Right ventricle myocardium inferior (tissue), 1 donor: ENCODE results near the gene OPCML. TPM values are rescaled to one million over a fixed set of nuclear protein-coding genes. Genes with fewer than 3 reads are reported as not detected.

ENCODE experiments used
- ATAC-seq: fragments of 200-7000 bp; cut with Tn5 transposase; one replicate; pipeline ENCODE4 v1.9.1; 2020; ENCODE audit warnings: mild to moderate bottlenecking, moderate library complexity
- DNase-seq: peaks from one replicate; pipeline ENCODE4 v3.0.0; 2021; ENCODE audit errors: missing footprints
- intact Hi-C: fragments of 100-400 bp; cut with DNase I; formaldehyde crosslinking; loops from one replicate; pipeline ENCODE4 v1.11.0; 2022
- long read RNA-seq: library from polyadenylated mRNA; unstranded; transcript quantifications from one replicate; pipeline ENCODE4 v2.0.0, GENCODE V29; 2021
- total RNA-seq: library from RNA; stranded (reverse); fragmentation: NEBNext Ultra II Directional; extraction: Animal tissue kit (Norgen Biotek cat#: 25700); gene quantifications from one replicate; pipeline ENCODE4 v1.2.1, GENCODE V29; 2021
- donor health status: DM: no; HTN: yes; CAD: no; lungs with severe emphysema.

OPCML gene
- total RNA-seq: 0.05 TPM
- long read RNA-seq: 0 reads

DNA sequence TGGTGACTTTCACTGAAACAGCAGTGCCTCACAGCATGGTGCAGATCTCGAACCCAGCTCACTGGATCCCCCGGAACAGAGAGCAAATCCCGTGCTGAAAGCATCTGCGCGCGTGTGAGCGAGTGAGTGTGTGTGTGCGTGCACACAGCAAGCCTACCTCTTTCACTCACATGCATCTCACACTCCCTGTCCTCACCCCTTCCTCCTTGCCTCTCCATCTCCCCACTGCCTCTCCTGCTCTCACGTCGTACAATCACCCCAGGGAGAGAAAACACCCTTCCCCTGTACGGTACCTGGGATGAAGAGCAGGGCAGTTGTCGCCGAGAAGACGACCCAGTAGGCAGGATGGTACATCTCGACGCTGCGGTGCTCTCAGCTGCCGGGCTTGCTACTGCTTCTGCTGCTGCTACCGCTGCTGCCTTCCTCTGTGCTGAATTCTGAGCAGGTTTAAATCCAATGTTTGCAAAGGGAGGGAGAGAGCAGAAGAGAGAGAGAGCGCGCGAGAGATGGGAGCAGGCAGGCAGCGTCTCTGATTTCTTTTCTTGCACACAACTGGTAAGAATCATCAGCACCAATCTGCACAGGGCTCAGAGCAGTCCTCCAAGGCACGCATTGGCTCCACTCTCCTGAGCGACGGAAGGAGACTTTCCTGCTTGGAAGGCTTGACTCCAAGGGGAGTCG is at the start of gene OPCML:
OPCML (minus strand) TSS at position 531 of the 681 bp plus-strand sequence.
- ATAC-seq: no peak
- intact Hi-C loops: no loop called here
- DNase-seq: no peak

DNA sequence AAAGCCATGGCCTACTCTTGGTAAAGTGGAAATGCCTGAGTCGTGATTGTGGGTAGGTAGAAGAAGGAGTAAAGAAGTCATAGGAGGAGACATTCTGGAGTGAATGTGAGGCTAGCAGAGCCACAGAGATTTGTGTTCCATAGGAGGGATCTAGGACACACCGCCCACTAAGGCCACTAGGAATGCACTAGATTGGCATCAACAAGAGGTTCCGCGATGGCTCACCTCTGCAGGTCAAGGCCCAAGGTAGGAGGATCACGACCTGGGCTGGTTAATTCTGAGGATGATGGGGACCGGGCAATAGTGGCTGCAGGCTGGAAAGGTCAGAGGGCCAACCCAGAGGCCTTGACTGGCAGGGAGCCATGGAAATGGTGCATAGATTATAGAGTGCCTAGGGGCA is 48.8 kb upstream of the OPCML start:
- DNase-seq (no peak), ATAC-seq (no peak)
- intact Hi-C loops: no loop called here

DNA sequence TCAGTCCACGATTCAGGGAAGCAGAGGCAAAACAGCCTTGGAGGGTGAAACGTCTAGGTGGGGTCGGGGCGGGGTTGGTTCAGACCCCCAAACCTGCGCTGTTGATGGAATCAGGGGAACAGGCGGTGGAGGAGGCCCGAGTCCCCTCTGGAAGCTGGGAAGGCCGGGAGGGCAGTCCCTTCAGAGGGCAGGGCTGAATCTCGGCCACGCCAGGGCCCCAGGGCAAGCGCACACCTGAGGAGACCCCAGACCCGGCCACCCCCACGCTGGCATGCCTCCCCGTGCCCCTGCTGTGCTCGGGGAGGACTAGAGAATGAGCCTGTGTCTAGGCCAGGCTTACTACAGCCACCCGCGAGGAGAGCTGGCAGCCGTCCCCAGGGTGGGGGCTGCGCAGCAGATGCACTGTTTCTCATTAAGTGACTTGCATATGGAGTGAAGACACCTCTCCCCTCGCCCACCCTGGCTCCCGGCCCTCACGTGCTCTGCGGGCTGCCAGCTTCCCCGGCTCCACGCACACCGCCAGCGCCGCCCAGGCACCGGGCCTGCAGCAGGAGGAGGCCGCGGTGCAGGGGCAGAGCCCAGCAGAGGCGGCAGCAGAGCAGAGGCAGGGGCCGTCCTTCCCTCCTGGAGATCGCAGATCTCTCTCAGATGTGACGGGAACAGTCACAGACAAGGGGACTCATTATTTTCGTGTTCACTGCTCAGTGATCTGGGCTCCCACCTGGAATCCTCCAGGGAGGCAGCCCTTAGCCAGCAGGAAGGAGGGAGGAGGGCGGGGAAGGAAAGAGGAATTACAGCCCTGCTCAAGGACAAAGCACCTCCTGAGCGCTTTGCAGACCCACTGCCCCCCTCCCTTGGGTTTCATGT is 47.1 kb upstream of the OPCML start:
- intact Hi-C loops: no loop called here
- DNase-seq (no peak), ATAC-seq (no peak)

DNA sequence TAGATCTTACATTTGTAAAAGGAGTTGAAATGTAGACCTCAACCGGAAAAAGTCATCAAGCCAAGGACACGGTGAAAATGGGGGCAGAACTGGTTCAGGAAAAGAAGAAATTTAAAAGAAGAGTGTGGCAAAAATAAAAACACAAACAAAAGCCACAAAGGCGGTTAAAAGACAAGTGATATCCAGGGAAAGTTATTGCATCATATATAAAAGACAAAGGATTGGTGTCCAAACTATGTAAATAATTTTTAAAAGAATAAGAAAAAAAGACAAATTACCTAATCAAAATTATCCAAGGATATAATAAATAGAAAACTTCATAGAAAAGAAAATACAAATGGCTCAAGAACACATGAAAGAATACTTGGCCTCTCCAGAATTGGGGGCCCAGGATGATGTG is 45.1 kb upstream of the OPCML start:
- intact Hi-C loops: no loop called here
- DNase-seq (no peak), ATAC-seq (no peak)

DNA sequence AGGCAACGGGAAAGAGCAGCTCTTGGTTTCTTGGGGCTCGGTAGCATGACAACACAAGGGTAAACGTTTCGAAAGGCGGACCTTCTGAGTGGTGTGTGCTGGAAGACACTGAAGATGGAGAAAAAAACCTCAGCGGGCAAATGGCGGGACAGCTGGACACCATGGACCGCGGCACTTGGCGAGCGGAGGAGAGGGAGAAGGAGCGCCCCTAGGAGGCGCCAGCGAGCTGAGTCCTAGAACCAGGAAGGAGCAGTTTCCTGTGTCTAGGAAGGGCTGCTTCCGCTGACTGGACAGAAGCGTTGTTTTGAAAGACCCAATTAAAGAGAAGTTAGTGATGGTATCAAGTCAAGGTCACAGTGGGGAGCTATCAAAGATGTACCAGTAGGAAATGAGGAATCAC is 44.0 kb upstream of the OPCML start:
- ATAC-seq (no peak), DNase-seq (no peak)
- intact Hi-C loops: no loop called here

DNA sequence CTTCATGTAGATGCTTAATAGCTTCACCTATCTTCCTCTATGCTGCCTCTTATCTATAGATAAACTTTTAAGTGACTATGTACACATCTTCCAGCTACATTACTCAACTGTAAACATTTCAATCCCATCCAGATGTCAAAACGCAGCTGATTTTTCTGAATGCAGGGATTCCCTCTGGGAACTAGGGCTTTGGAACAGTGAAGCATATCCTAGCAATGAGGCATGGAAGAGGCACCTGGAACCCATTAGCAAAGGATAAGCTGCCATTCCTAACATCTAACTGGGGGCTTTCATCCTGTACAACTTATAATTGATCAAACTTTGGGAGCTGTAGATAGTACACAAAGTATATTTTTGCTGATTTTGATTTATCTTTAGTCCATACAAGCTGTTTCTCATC is 40.8 kb upstream of the OPCML start:
- no peak for DNase-seq
- intact Hi-C loops: no loop called here
- no peak for ATAC-seq

DNA sequence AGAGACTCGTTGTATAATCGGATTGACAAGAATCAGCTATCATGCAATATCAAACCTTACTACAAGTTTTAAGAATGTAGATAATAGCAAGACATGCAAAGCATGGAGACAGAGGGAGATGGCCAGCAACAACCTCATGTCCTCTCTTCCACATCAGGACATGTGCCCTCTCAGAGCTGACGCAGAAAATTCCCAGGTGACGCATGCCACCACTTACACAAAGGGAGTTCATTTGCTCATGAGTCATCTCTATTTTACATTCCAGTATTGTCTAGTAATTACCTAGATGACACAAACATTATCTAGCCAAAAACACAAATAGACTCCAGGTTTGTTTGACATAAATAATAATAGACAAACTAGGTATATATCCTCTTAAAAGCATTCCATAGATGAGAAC is 38.1 kb upstream of the OPCML start:
- ATAC-seq: no peak
- intact Hi-C loops: no loop called here
- DNase-seq: no peak

DNA sequence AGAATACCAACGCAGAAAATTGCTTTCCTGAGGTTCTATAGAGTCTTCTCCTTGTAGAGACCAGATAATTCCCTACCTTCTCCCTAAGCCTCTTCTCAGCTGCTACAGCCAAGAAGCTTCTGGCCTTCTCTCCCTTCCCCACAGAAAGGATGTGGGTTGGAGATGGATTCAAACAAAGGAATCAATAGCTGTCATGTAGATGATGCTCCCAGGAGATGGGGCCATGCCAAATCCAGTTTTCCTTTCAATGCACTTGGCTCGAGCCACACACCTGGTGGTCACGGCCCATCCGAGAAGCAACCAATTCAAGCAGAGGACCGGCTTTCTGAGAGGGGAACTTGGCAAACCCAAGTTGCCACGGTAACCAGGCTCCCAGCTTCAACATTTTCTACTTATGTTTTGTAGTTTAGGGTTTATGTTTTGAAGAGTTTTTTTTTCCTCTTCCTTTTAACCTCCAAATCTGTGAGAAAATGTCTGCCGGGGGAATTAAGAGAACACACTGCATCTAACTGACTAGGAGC is 31.3 kb upstream of the OPCML start:
- ATAC-seq (no peak), DNase-seq (no peak)
- intact Hi-C loops: no loop called here

DNA sequence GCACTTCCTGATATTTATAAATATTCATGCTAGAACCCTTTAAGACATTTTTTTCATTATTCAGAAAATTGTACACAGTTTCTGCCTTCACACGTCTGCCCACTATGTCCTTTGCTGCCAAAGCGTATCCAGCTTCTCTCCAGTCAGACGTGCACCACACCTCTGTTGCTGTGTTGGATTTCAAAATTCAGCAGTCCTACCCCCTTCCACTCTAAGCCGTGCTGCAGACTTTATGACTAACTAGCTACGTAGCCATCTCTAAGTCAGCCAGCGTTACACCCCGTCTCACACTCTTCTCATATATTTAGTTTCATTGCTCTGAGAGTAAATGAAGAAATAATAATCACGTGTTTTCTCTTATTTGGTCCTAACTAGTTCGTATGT is 28.2 kb upstream of the OPCML start:
- intact Hi-C loops: no loop called here
- ATAC-seq: no peak

DNA sequence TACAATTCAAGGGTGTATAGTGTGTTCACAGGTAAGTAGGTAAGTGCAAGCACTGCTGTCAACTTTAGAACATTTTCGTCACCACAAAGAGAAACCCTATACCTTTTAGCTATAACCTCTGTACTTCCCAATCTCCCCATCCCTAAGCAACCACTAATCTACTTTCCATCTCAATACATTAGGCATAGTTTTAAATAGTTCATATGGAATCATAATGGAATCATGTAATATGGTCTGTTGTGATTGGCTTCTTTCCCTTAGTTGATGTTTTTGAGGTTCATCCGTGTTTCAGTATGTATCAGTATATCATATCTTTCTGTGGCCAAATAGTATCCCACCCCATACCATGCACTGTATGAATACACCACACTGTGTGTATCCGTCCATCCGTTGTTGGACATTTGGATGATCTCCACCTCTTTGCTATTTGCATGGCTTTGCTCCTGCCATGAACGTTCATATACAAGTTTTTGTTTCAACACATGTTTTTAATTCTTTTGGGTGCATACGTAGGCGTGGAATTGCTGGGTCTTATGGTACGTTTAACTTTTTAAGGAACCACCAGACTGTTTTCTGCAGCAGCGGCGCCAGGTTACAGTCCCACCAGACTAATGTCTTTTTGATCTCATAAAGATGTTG is 27.7 kb upstream of the OPCML start:
- DNase-seq (no peak), ATAC-seq (no peak)
- intact Hi-C loops: no loop called here

More for the DNA sequence above, 28.2 kb upstream of the OPCML start:
- no peak for DNase-seq

DNA sequence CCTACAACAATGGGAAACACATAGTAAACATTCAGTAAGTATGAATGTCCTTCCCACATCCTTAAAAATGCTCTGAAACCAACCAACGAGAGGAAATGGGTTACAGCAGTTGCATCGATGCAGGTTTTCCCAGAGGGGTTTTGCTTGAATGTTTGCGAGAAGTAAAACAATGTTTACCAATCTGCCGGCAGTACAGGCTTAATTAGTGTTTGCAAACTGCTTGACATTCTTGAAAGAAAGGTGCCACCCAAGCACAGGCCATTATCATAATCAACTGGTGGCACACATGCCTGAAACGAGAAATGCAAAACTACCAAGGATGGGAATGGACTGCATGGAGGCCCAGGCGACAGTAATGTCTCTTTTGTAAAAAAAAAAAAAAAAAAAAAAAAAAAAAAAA is 27.1 kb upstream of the OPCML start:
- ATAC-seq: no peak
- no peak for DNase-seq
- intact Hi-C loops: no loop called here

DNA sequence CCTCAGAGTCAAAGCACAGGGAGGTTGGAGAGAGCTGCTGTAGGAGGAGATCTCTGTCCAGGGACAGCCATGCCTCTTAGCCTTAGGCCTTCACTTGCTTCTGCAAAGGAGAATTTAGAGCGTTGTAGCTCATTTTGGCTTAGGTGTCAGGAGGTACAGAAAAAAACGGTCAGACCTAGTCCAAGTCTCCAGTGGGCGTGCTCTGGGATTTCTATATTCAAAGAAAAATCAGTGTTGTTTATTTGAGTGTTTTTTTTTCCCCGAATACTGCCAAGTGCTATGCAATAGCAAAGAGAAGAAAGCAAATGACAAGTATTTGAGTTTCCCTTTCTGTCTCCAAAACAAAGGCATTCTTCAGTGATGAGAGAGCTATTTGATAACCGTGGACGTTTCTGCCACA is 22.7 kb upstream of the OPCML start:
- ATAC-seq (no peak), DNase-seq (no peak)
- intact Hi-C loops: no loop called here

DNA sequence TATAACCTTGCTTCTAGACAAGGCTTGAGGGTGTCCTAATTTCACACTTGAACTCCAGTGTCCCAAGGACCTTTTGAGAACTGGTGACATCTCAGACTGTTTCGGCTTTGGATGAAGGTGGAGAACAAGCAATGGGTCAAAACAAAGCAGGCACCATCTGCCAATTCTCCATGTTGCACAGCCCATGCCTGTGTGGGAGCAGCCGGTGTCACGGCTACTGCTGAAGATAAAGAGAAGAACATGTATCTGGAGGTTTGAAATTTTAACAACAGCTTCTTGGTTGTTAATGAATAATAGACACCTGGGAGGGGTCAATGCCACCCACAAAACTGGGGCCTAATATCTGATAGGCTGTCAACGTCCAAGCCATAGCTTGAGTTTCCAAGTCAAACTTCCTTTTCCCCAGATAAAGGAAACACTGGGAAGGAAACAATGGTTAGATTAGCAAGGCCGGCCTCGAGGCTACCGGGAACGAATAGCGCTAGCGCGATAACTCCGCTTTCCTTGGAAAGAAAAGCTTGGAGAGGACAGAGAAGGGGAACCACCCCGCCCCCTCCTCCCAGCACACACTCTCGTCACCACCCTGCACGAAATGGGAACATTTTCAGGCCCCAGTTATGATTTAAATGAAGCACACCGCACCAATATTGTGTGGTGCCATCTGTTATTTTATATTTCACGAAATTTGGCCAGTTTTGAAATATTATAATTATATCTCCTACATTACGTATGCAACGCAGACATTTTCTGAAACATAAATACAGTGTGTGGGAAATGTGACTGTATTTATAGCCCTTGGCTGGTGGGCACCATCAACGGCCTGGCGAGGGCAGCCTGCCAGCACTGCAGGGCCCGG is 21.8 kb upstream of the OPCML start:
- DNase-seq (no peak), ATAC-seq (peak; percentile 41)

DNA sequence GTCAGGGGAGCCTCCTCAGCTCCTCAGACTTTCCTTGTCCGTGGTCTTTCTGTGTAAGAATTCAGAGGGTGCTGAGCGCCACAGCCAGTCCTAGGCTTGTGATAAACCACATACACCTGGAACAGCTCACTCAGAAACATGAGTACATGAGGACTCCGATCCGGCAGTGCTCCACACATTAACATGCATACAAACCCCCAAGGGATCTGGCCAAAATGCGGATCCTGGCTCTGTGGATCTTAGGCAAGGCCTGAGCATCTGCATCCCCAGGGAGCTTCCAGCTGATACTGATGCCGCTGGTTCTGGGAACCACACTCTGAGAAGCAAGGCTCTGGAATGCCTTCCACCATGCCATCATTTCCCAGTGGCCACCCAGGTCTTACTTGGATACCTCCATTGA is 20.6 kb upstream of the OPCML start:
- intact Hi-C loops: no loop called here
- DNase-seq: no peak
- no peak for ATAC-seq

More for the DNA sequence above, 21.8 kb upstream of the OPCML start:
- intact Hi-C loops: no loop called here

DNA sequence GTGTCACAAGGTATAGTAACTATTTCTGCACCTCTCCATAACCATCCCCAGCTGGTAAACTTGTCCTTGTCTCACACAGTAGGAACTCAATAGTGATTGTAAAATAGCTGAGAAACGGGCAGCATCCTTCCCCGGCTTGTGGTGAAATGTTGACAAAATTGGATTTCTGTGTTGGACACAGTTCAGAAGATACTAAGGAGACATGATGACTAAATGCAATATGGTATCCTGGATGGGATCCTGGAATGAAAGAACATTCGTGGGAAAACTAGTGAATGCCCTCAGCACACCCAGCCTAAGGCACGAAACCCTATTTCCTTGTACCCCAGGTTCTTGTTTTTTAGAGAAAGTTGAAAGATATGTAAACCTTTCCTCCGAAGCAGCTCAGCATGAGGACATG is 18.8 kb upstream of the OPCML start:
- intact Hi-C loops: no loop called here
- ATAC-seq: no peak
- DNase-seq: no peak

DNA sequence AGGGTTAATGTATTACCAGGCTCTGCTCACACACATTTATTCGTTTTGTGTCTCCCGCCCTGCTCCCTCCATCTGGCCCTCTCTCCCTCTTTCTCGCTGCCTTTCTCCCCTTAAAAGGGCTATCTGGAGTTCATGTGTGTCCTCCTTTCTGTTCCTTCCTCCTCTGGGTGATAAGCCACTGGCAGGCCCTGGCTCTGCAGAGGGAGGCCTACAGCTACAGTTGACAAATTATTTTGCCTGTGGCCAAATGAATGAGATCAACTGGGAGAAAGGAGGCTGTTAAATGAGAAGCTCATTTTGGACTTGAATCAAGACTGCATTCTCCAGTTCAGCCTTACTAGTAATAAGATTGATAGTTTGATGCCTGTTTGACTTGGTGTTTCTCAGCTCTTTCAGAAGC is 17.5 kb upstream of the OPCML start:
- DNase-seq (no peak), ATAC-seq (peak; percentile 34)
- intact Hi-C loops: no loop called here

DNA sequence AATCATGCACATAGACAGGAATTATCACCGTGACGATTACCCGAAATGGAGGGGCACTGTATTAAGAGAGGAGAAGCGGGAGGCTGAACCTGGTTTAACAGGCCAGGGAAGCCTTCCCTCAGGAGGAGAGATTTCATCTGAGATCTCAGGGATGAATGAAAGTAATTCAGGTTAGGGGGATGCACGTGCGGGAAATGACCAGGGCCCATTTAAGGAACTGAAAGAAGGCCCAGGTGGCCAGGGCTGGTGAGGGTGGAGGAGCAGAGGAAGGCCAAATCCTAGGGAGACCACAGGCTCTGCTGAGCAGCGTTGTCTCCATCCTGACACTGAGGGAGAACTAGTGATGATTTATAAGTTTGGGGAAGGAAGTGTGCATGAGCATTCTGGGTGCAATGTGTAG is 16.3 kb upstream of the OPCML start:
- DNase-seq (no peak), ATAC-seq (no peak)
- intact Hi-C loops: no loop called here

DNA sequence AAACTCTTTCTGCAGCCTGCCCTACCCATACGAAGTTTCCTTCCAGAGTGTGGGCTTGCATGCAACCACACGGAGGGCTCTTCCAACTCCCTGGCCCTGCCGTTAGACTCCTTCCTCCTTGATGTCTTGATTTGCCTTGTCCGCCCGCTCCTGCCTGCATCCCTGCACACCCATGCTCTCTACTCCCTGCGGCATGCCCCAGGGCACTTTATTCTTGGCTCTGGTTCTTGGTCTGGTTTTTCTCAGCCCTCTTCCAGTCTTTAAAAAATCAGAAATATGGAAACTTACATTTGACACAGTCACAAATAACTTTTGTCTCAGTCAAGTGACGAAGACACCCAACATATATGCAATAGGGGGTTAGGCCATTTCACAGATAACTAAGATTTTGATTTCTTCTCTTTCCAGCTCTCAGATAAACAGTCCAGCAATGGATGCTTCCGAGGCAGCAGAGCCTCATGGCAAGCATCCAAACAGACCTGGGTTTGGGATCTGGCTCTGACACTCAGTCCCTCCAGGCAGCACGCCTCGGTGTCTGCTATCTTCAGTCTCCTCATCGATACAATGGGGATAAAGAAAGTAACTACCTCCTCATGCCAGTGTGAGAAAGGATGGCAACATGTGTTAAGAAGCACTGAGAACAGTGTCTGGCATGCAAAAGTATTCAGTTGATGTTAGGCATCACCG is 15.7 kb upstream of the OPCML start:
- ATAC-seq (no peak), DNase-seq (no peak)
- intact Hi-C loops: no loop called here
